Prostate gland (tissue), 2 donors: ENCODE data around the gene NFATC2IP.

Source experiments
- CTCF ChIP-seq, 4 experiments: fragments of 200-600 bp in 2 of 4; fragments of 450-650 bp in 2 of 4; sonication (generic) in 2 of 4; IDR thresholded peaks; 1 replicate in 3 of 4; 2 replicates in 1 of 4; pipeline ENCODE4 v1.5.1; 2016 to 2019; ENCODE audit warnings: antibody characterized with exemption in 4 of 4, mild to moderate bottlenecking in 2 of 4, moderate library complexity in 2 of 4
- POLR2A ChIP-seq: fragments of 450-650 bp; IDR thresholded peaks from one replicate; pipeline ENCODE4 v1.6.1; 2016; ENCODE audit warnings: antibody characterized with exemption, mild to moderate bottlenecking
- POLR2AphosphoS5 ChIP-seq: sonication (generic); formaldehyde crosslinking; IDR thresholded peaks from one replicate; pipeline ENCODE4 v1.6.1; 2017; ENCODE audit warnings: antibody characterized with exemption

DNA sequence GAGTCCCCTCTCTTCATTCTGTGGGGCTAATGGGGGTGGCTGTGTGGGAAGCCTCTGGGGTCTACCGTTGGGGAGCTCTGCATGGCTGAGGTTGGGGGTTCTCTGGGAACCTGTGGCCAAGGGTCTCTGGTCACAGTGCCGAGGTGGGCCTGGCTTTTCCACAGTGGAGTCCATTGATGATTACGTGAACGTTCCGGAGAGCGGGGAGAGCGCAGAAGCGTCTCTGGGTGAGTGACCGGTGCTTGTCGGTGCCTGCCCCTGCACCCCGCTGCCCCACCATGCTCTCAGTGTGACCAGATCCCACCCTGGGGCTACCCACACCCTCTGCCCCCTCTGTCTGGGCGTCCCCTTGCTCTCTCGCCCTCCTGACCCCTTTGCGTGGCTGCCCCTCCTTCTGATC is 38.6 kb downstream of the NFATC2IP start:
- TF ChIP-seq CTCF (IDR thresholded peaks at IDR 0.05) (no peak), POLR2A (no peak), POLR2AphosphoS5 (no peak)
